CD4-positive, alpha-beta T cell treated with Interleukin-17A for 1 hour (primary cell): ENCODE measurements around the gene PRXL2B.
"Not testable (repeated sequence)": the region's sequence is repeated elsewhere in the genome, so short reads cannot be mapped to it uniquely, and the experiment has no call there.

Experiments
- DNase-seq: peaks from one replicate; pipeline ENCODE4 v3.0.0-alpha.2; 2020

PRXL2B gene

GRCh38 chr1:2624735-2625300, 38.2 kb downstream of the PRXL2B start:
- DNase-seq, result no peak

GRCh38 chr1:2625311-2625710, 38.7 kb downstream of the PRXL2B start:
- no peak for DNase-seq

DNA sequence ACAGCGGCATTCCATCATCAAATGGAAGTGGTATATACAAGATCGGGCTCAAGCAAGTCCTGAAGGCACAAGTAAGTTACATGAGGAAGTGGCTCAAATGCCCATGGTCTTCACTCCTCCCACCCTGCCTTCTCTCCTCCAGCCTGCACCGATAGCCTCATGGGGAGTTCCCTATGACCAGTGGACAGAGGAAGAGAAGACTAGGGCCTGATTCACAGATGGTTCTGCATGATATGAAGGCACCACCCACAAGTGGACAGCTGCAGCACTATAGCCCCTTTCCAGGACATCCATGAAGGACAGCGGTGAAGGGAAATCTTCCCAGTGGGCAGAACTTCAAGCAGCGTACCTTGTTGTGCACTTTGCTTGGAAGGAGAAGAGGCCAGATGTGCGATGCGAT, 39.2 kb downstream of the PRXL2B start:
- not testable (repeated sequence) for DNase-seq

GRCh38 chr1:2627746-2628145, 41.2 kb downstream of the PRXL2B start:
- no peak for DNase-seq

DNA sequence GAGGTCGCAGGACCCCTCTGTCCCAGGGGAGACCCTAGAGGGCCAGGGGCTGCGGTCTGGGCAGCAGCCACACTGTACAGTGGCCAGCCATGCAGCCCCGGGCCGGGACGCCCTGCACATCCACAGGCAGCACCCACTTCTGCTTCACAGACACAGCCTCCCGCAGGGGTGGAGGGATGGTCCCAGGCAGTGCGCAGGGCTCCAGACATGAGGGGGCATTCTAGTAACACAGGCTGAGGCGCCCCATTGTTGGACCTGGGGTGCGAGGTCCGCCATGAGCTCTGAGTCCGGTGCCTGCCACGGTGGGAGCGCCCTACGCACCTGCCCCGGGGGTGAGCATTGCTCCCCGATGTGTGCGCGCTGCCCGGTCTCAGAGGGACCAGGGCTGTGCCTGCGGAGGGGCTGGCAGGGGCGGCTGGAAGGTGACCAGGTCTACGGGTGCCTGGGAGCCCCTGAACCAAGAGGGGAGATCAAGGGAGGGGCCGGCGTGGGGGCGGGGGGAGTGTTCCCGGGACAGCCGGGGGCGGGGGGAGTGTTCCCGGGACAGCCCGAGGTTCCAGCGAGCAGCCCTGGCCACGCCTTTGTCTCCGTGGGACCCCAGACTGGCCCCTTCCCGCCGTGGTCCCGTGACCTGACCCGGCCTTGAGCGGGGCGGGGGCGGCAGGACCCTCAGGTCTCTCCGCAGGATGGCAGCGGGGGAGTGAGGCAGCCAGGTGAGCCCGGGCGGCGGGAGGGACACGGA, 41.8 kb downstream of the PRXL2B start:
- no peak for DNase-seq

DNA sequence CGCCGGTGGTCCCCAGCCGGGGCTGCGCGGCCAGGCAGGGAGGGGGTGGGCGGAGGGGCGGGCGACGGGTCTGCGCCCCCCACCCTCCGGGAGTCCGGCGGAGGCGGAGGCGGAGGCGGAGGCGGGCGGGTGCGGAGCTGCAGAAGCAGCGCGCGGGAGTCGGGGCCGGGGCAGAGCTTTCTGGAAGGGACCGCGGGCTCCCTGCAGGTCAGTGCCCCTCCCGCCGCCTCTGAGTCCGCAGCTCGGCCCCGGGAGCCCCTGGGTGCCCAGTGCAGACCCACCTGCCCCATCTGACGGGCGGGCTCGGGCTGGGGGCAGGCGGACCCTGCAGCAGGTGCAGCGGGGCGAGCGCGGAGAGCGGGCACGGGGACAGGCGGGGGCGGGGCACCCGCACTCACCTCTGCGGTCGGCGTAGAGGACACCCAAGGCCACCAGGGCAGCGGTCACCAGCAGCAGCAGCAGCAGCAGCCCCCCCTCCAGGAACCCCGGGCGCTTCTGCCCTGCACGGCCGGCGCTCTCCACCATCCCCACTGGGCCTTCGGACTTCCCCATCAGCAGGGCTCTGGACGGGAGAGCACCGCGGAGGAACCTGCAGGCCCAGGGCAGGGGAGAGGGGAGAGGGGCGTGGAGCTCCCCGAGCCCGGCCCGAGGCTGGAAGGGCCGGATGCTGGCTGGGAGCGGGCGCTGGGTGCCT, 42.5 kb downstream of the PRXL2B start:
- DNase-seq, result no peak

GRCh38 chr1:2629627-2630497, 43.3 kb downstream of the PRXL2B start:
- no peak for DNase-seq

DNA sequence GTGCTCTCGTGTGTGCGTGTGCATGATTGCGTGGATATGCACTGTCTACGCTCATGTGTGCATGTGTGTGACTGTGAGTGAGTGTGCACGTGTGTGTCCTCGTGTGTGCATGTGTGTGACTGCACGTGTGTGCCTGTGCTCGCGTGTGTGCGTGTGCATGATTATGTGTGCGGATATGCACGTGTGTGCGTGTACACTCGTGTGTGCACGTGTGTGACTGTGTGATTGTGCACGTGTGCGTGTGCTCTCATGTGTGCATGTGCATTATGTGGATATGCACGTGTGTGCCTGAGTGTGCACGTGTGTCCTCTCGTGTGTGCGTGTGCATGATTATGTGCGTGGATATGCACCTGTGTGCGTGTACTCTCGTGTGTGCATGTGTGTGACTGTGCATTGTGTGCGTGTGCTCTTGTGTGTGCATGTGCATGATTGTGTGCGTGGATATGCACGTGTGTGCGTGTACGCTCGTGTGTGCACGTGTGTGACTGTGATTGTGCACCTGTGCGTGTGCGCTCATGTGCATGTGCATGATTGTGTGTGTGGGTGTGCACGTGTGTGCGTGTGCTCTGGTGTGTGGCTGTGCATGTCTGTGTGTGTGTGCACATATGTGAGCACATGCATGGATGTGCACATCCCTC, 44.0 kb downstream of the PRXL2B start:
- no peak for DNase-seq

DNA sequence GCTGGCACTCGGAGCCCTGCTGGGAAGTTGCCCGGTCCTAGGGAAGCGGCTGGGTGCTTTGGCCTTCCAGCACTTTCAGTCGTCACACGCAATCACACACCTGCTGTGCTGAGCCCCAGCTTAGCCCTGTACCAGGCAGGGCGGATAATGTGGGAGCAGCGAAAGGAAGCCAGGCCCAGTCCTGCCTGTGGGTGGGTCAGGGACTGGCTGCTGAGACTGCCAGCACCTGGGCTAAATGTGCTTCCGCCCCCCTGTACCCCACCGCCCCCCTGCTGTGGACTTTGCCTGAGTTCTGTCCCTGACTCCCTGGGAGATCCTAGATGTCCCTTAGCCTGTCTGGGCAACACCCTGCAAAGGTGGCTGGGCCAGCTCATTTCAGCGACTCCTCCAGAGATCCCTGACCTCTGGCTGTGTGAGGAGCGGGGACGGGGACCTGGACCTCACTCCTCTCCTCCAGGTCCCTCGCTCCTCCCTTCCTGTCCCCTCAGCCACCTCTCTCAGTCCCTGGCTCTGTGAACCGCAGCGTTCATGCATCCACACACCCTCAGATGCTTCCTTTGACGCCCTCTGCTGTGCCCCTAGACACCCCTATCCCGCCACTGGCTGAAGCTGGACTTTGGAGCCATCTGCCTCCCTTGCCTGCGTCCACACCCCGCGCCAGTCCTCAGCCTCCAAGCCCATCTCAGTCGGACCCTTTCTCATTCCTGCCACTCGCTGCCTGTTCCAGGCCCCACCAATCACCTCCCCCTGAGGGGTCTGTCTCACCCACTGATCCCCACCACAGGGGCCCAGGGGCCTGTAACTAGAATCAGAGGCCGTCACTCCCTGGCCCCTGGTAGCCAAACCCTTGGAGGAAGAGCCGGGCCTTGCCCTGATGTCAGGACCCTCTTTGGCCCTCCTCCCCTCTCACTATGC, 44.8 kb downstream of the PRXL2B start:
- no peak for DNase-seq

DNA sequence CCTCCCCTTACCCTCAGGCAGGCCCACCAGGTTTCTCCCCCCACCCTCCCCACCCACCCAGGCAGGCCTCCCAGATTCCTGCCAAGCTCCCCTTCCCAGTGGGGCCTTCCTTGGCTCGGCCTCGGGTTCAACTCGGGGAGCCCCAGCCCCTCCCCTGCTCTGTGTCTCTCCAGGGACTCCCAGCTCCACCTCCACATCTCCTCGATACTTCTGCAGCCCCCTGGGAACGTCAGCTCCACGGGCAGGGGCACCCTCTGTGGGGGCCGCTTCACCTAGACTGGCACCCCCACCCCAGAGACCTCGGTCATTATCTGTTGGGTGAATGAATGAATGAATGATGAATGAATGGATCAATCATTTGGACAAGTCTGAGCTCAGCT, 45.5 kb downstream of the PRXL2B start:
- no peak for DNase-seq

- DNase-seq, result no peak
Measured at GRCh38 chr1:2632561-2633361, 46.2 kb downstream of the PRXL2B start, which contains the start of gene MMEL1. Gene MMEL1, minus strand, starts transcription at chr1:2633016. Its CDS starts 3,532 bp downstream, at chr1:2629484.

DNA sequence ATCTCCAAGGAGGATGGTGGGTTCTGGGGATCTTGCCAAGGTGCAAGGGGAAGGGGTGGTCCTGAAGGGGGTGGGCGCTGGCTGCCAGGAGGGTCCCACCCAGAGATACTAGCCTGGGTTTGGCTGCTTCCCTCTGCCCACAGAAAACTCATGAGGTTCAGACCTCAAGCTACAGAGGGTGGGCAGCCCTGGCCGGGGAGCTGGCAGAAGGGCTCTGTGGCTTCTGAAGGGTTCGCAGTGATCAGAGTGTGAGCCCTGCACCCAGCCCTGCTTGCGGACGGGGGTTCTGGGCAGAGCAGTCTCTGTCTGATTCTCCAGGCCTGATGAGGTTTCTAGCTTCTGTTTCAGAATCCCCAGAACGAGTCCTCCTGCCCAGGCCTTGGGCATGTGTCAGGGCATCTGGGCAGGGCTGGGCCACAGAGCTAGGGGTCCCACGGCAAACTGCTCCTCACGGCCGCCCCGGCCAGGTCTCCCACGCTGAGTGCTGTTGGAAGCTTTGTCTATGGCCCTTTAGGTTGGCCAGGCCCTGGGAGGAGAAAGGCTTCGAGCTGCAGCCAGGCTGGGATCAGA, 46.9 kb downstream of the PRXL2B start:
- no peak for DNase-seq

- no peak for DNase-seq
Measured at GRCh38 chr1:2633936-2634491, 47.4 kb downstream of the PRXL2B start.

GRCh38 chr1:2635361-2636010, 48.9 kb downstream of the PRXL2B start:
- DNase-seq, result no peak

DNA sequence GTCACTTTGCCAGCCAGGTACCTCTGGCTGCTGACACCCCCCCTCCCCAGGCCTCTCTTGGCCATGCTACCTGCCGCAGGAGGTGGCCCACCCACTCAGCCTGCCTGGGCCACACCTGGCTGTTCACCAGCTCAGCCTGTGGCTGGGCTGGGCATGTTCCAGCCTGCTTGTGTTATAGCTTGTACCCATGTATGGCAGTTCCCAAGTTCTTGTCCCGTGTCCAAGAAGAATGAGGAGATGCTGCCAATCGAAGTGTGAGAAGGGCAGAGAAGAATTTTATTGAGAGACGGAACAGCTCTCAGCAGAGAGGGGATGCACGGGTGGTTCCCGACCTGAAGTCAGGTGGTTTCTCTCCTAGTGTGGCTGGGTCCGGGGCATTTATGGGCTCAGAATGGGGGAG, 50.2 kb downstream of the PRXL2B start:
- DNase-seq, result no peak

DNA sequence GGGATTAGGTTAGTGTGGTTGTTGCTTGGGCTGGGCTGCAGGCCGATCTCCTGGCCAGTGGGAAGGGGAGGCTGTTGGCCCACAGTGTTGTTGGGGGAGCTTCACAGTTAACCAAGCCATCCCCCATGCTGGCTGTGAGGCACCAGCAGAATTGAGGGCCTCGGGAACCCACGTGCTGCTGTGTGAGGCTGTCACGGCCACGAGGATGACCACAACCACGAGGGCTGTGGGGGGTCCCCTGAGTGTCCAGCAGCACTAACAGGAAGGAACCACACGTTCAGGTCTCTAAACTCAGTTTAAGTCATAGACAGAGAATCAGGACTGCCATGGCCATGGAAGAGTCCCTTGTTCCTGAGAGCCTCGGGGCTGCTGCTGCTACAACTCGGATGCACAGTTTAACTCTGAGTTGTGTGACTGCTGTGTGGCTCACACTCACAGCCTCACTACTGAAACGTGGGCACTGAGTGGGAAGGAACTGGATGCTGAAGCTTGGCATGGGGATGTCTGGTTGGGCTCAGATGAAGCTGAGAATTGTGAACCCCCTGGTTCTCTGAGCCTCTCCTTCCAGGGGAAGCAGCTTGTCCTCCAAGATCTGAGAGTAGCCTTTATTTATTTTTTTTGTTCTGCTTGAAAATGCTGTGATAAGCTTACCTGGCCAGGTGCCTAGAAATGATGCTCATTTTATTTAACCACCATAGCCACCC, 51.0 kb downstream of the PRXL2B start:
- no peak for DNase-seq

GRCh38 chr1:2638466-2639115, 52.0 kb downstream of the PRXL2B start:
- no peak for DNase-seq

DNA sequence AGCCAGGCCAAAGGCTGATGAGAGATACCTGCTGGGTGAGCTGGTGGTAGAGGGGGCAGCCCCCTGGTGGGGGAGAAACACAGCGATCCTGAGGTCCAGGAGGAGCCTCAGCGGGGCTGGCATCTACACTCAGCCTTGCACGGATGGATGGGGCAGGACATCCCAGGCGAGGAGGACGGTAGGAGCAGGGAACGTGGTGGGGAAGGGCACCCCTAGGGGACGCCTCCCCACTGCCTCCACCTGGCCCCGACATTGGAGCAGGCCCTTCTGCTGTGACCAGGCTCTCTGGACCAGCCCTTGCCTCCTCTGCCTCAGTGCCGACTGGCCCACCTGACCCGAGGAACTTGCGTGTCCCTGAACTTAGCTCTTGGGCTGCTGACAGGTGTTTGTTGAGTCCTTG, 52.6 kb downstream of the PRXL2B start:
- DNase-seq, result no peak
